Dermis microvascular lymphatic vessel endothelial cell (primary cell): ENCODE data around the gene BAHD1. TPM values are rescaled to one million over a fixed set of nuclear protein-coding genes. Genes with fewer than 3 reads are reported as not detected.
"Not testable (repeated sequence)": the region's sequence is repeated elsewhere in the genome, so short reads cannot be mapped to it uniquely, and the experiment has no call there.

Source experiments
- DNase-seq, 2 donors: peaks; one replicate each; pipeline versions ENCODE4 v3.0.0 to v3.0.0-alpha.2; 2010; ENCODE audit warnings: low read depth in 2 of 2
- total RNA-seq: library from RNA; depleted of rRNA; stranded (reverse); fragments of >200 nt; gene quantifications from 2 replicates; pipeline ENCODE4 v1.2.1, GENCODE V29; 2014

The BAHD1 gene
- total RNA-seq, 1 donor from 2014 or later: 5.5 TPM

DNA sequence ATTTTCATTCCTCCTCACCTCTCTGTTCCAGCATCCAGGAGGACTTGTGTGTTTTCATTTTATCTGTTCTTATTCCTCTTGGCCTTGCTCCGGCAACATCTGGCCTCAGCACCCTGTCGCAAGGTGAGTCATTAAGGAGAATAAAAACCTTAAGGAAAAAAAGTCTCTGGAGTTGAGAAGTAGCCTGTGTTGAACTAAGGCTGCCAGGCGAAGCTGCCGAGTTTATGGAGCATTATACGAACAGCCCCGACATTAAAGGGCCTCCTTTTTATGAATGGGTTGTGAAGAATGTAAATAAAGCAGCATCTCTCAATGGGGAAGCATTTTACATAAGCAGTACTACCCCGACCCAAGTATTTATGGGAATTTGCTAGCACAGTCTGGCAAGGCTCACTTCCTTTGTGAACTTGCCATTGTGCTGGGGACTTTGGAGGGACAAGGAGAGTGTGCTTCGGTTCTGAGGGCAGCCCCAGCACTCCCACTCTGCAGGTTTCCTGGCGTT, 4.7 kb downstream of the BAHD1 start:
- DNase-seq: no peak

DNA sequence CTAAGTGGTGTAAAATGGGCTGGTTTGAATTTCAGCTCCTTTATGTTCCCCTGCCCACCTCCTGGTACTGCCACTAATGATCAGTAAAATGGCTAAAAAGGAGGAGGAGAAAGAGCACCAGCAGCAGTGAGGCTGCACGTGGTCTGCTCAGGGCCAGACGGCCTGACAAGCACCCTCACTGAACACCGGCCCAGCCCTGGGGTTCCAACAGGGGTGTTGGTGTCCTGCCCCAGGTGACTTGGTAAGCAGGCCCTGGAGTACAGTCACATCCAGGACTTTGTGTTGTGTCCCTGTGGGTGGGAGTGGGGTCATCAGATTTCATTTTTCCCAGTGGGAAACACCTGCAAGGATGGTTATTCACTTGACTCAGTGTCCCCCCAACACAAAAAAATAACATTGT, 5.4 kb downstream of the BAHD1 start:
- no peak for DNase-seq

DNA sequence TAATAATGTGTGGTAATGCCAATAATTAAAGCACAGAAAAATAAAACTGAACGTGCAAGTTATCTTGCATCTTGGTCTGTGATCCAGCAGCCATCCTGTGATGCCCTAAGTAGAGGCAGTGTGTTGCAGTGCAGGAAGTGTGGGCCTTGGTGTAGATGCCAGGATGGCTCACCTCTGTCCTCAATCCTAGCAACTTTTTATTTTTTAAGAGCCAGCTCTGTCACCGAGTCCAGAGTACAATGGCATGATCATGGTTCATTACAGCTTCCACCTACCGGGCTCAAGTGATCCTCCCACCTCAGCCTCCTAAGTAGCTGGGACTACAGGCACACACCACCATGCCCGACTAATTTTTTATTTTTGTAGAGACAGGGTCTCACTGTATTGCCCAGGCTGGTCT, 7.6 kb downstream of the BAHD1 start:
- no peak for DNase-seq

DNA sequence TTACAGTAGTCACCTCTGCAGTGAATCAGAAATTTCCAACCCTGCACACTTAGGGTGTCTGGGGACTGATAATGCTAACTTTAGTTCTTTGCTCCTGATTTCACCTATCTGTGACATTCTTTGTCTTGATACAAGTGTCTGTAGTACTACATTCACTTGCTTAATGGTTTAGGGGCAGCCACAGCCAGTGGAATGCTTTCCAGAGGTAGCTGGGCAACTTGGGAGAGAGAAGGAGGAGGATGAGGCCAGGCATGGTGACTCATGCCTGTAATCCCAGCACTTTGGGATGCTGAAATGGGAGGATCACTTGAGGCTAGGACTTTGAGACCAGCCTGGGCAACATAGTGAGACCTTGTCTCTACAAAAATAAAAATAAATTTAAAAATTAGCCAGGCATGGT, 8.5 kb downstream of the BAHD1 start:
- no peak for DNase-seq

DNA sequence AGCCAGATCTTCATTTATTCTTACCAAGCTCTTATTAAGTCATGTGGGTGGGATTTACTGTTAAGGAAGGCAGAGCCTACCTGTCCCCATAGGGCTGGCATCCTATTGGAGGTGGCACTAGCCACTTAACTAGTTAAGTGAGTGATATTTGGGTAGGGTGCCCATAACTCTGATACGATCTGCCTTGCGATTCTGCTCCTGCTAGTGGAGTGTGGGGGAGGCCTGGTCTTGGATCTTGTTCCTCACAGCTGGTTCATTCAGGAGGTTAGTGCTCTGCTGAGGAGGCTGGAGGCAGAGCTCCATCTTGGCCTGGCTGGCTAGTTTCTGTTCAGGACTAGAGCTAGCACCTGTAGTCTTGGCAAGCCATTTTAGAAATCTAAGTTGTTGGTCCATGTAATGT, 9.3 kb downstream of the BAHD1 start:
- no peak for DNase-seq

DNA sequence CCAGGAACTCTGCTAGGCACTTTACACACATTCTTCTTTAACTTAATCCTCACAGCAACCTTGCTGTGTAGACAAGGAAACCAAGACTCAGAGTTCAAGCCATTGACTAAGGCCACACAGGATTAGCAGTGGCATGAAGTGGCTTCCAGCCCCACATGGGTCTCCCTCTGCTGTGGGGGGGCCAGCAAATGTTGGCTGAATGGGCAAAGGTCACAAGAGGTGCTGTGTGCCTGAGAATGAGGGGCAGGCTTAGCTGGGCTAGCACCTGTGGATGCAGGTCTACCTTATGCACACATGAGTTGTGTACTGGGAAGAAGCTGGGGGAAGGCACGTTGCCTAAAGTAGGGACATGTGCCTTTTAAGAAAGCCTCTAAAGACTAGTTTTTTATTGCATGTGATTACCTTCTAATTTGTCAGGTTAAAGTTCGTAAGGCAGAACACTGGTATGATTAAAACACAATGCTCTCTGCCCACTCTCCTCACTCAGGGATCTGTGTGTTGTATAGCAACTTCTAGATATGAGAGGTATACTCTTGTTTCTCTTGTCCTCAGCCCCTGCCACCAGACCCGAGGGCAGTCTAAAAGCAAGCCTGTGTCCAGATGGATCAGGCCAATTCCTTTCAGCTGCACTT, 10.9 kb downstream of the BAHD1 start:
- DNase-seq: no peak

DNA sequence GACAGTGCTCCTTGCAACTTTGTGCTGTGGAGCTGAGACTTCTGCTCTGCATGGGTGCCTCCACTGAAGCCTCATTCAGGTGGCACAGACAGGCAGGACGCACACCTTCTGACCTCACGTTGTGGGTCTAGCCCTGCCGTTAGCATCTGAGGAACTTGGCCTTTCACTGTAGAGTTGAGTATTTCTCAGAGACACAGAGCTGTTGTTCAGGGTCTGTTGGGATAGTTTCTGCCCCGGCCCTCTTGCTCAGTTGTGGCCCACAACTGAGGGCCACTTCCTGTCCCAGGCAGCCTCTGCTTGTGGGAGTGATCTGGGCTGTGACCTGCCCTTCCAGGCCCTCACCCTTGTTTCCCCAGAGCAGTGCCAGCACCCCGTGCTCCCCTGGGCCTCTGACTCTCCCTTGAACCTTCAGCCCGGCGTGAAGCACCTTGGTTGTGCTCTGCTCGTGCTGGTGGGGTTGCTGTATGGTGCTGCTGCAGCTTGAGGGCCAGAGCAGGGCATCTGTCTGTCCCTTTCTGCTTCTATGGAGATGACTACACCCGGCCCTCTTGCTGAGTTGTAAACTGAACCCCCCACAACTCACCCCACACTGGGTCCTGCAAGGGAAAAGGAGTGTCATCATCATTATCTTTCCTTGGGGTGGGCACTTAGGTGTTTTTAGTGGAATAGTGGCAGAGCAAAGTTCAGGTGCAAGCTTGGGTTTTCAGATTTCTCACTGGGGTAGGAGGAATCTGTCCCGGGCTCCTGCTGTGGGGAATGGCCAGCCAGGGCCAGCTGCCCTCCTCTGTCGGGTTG, 11.7 kb downstream of the BAHD1 start:
- no peak for DNase-seq

DNA sequence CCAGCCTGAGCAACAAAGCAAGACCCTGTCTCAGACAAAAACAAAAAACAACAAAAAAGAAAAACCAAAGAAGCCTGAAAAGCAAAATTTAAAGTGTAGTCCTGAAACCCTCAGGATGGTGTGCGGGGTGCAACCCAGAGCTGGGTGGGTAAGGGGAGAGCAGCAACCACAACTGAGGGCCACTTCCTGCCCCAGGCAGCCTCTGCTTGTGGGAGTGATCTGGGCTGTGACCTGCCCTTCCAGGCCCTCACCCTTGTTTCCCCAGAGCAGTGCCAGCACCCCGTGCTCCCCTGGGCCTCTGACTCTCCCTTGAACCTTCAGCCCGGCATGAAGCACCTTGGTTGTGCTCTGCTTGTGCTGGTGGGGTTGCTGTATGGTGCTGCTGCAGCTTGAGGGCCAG, 13.2 kb downstream of the BAHD1 start:
- not testable (repeated sequence) for DNase-seq

DNA sequence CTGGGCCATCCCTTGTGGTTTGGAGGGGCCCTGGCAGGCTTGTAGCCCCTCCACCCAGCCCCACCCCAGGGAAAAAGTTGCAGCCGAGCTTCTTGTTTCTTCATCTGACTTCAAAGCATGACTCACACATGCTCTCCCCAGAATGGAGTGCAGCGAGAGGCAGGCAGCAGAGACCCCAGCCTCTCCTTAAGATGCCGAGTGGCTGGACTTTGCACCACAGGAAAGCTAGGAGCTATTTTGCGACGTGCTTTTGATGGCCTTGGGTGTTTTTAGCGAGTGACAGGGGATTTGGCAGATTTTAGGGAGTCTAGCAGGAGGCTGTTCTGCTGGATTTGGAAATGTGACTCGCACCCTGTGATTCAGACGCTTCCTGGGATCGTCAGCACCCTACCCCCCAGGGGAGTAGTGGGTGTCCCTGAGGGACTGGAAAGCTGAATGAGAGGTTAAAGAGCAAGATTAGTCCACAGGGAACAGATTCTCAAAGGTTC, 14.2 kb downstream of the BAHD1 start:
- DNase-seq: no peak

DNA sequence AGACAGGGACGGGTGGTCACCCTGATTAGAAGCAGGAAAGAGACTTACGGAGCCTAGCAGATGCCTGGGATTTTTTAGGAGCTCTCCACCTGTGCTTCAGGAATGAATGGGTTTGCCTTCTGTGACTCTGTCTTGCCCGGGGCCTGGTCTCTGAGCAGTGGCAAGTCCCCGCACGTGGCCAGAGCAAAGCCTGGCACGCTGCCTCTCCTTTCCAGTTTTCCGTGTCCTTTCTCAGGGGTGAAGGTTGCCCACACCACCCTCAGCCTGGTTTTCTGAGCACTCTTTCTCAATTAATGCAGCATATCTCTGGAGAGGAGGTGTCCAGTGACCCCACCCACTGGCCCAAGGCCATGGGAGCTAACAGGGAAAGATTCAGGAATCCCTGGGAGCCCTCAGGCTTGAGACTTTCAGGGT, 15.6 kb downstream of the BAHD1 start:
- DNase-seq: no peak

DNA sequence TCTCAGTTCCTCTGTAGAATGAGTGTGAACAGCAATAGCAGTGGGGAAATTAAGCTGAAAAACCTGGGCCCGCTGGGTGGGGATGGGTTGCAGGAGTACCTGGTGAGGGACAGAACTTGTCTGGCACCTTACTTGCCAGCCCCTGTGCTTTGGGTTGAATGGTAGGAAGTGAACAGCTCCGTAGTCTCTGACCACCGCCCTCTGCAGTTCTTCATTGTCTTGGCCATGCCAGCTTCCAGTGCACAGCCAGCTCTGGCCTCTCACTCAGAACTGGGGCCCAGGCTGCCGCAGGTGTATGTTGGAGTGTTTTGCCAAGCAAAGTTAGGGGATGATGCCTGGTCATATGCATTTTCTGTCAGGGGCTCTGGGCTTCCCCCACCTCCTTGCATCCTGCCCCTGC, 16.0 kb downstream of the BAHD1 start:
- no peak for DNase-seq

DNA sequence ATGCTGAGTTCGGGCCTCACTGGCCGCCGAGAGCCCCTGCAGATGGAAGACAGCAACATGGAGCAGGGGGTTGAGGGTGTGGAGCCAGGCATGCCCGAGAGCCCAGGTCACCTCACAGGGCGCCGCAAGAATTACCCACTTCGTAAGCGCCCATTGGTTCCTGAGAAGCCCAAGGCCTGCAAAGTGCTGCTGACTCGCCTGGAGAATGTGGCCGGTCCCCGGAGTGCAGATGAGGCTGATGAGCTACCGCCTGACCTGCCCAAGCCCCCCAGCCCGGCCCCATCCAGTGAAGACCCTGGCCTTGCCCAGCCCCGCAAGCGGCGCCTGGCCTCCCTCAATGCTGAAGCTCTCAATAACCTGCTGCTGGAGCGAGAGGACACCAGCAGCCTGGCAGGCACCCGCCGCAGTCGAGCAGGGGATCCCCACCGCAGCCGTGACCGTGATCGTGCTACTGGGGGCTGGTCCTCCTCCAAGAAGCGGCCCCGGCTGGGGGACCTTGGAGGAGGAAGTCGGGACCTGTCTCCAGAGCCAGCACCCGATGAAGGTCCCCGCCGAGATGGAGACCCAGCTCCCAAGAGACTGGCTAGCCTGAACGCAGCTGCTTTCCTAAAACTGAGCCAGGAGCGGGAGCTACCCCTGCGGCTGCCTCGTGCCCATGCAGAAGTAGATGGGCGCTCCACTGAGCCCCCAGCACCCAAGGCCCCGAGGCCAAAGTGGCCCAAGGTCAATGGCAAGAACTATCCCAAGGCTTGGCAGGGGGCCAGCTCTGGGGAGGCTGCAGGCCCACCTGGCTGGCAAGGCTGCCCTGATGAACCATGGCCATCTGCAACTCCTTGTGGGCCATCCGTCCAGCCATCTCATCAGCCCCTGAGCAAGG, 18.0 kb downstream of the BAHD1 start:
- no peak for DNase-seq

DNA sequence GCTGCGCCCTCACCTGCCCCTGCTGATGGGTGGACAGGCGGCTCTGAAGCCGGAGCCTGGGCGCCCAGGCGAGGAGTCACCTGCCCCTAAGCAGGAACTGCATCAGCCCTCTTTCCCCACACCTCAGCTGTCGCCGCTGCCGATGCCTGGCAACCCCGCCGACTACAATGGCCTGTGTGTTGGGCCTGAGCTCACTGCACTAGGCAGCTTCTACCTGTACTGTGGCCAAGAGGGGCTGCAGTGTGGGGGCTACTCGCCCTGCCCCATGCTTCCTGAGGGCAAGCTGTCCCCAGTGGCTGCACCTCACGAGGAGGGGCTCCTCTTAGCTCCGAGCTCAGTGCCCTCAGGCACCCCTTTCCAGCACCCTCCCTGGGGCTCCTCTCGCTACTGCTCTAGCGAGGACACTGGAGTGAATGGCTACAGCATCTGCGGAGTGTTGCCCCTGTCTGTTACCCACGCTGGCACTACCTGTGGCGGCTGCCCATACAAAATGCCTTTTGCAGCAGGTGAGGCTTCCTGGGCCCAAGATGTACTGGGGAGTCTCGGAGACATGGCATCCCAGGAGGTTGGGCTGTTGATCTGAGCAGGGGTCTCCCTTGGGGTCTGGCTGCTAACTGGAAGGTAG, 18.8 kb downstream of the BAHD1 start:
- DNase-seq: no peak

DNA sequence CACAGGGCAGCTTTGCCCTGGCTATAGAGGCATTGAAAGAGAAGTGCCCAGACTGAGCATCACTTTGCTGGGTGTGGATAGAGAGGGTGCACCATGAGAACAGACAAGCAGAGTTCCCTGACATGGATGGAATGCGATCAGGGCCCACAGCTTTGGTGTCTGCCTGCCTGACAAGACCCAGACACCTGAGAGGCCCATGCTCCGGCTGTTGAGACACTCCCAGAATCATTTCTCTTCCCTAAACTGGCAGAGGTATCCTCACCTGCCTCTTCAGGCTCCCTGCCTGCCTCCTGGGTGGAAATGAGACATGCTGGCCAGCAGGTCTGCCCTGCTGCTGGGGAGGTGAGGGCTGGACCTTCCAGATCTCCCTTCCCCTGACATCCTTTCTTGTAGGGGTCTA, 19.7 kb downstream of the BAHD1 start:
- no peak for DNase-seq

DNA sequence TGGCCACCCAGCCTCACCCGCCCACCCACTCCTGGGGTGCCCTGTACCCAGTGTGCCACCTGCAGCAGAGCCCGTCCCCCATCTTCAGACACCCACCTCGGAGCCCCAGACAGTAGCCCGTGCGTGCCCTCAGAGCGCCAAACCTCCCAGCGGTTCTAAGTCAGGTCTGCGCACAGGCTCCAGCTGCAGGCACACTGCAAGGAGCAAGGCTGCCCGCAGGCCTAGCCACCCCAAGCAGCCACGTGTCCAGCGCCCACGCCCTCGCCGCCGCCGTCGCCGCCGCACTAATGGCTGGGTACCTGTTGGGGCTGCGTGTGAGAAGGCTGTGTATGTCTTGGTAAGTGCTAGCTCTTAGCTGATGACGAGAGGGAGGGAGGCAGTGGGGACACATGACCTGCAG, 21.2 kb downstream of the BAHD1 start:
- DNase-seq: no peak

DNA sequence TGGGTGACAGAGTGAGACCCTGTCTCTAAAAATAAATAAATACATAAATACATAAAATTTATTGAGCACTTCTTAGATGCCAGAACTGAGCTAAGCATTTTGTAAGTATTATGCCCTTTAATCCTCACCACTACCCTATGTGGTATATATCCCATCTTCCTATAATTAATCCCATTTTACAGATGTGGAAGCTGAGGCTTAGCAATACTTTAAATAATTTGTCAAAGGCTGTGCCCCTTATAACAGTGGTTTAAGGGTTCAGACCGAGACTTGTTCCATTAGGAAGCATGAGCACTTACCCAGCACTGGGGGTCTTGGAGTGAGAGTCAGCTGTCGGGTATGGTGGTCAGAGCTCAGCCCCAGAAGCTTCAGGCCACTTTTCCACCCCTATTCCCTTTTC, 22.5 kb downstream of the BAHD1 start:
- no peak for DNase-seq

DNA sequence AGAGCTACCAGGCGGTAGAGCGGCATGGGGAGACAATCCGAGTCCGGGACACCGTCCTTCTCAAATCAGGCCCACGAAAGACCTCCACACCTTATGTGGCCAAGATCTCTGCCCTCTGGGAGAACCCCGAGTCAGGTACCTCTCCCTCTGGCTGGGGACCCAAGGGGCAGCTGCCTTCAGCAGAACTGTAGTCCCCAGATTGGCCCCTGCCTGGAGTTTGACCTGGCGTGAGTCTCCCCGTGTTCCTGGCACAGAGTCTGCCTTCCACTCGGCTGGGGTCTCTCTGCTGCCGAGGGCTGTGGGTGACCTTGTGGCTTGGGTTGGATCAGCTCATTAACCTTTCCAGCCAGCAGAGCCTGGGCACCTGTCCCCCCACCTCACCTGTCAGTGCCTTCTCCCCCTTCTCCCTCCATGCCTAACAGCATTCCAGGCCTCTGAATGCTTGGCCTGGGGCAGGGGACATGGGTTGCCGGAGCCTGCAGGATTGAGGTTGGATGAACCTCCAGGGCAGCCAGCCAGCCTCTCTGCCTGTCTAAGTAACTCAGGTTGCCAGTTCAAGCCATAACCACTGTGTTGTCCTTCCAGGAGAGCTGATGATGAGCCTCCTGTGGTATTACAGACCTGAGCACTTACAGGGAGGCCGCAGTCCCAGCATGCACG, 23.3 kb downstream of the BAHD1 start:
- no peak for DNase-seq

DNA sequence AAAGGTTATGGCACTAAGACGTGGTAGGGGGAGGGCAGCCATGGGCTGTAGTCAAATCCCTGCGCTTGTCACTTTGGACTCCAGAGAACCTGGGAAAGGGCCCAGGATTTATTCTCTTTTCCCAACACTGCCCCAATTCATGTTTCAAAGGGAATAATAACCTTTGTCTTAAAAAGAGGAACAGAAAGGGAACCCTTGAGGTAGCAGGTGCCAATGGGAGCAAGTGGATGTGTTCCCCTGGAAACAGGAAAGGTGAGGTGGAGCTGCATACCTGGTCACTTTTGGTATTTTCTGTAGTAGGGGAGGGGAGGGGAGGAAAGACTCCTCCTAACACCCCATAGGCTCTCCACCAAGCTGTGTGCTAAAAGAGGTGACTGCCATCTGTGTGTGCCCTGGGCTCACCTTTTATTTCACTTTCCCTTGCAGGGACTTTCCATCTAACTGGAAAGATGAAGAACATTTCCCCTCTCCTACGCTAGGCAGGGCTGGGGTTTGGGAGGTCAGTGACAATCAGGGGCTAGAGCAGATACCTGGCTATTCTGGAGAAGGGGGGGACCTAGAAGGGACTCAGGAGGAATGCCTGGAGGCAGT, 23.9 kb downstream of the BAHD1 start:
- no peak for DNase-seq

DNA sequence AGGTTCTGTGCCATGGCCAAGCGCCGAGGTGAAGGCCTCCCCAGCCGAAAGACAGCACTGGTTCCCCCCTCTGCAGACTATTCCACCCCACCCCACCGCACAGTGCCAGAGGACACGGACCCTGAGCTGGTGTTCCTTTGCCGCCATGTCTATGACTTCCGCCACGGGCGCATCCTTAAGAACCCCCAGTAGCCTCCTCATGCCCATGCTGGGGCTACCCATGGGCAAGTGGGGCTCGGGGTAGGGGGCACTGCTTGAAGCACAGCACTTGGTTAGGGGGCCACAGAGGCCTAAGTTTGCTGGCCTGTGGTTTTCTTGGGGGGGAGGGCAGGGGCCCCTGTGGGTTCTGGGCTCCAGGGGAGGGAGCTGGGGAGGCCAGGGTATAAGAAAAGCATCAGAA, 25.2 kb downstream of the BAHD1 start:
- DNase-seq: no peak

DNA sequence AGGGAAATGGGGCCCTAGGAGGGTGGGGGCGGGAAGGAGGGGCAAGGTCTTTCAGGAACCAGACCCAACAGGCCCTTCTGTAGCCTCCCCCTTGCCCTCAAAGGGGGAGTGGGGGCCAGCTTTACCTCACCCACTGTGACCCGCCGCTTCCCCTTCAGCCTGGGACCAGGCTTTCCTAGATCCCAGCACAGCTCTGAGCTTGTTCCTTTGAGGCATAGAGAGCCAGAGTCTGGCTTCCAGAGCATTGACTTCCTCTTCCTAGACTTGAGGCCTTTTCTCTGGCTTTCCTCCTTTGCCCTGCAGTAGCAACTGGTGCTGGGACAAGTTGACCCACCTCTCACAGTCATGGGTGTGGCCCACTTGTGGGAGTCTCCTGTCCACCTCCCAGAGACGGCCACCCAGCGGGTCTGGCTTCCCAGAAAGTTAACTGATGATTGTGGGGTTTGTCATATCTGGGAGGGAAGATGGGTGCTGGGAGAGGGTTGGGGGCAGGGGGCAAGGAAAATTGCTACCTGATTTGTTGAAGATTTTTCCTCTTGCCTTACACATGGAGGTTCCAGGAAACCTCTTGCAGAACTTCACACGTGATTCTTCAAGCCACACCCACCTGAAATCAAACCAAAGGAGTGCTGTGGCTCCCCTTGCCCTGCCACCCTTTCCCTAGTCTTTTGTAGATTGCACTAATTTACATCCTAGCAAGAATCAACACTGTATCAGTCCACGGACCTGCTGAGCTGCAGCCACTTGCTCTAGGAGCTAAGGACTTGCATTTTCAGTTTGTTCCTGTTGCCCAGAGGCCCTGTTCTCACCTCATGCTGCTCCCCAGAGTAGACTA, 25.9 kb downstream of the BAHD1 start:
- no peak for DNase-seq
